Fibroblast of lung (primary cell): Measurements from ENCODE around the gene TCP11L2. TPM values are rescaled to one million over a fixed set of nuclear protein-coding genes. Genes with fewer than 3 reads are reported as not detected.
"Not testable (repeated sequence)": the region's sequence is repeated elsewhere in the genome, so short reads cannot be mapped to it uniquely, and the experiment has no call there.

Experiments
- DNase-seq, 2 donors: peaks; one replicate each; pipeline versions ENCODE4 v3.0.0 to v3.0.0-alpha.2; 2010; ENCODE audit warnings: low read depth in 2 of 2
- H2AFZ ChIP-seq: 2 replicates; pipeline ENCODE4 v1.5.1; 2012; ENCODE audit warnings: low read length, control low read depth, inconsistent platforms
- H3K27ac ChIP-seq: 2 replicates; pipeline ENCODE4 v1.5.1; 2011; ENCODE audit warnings: low read length, control low read depth; ENCODE audit not compliant: insufficient read depth
- H3K27me3 ChIP-seq: 2 replicates; pipeline ENCODE4 v1.5.1; 2011; ENCODE audit warnings: mild to moderate bottlenecking, low read length; ENCODE audit not compliant: control insufficient read depth, insufficient read depth
- H3K36me3 ChIP-seq: 2 replicates; pipeline ENCODE4 v1.5.1; 2011; ENCODE audit warnings: low read length; ENCODE audit not compliant: control insufficient read depth, insufficient read depth
- H3K4me1 ChIP-seq: 2 replicates; pipeline ENCODE4 v1.5.1; 2011; ENCODE audit warnings: low read length; ENCODE audit not compliant: control insufficient read depth, insufficient read depth; ENCODE audit errors: extremely low read depth
- H3K4me2 ChIP-seq: 2 replicates; pipeline ENCODE4 v1.5.1; 2011; ENCODE audit warnings: low read length, control low read depth; ENCODE audit not compliant: insufficient read depth; ENCODE audit errors: extremely low read depth
- H3K4me3 ChIP-seq, 4 experiments: fragments of 200-600 bp in 1 of 4; sonication (generic) in 1 of 4; replicated peaks in 1 of 4; 2 replicates each; pipeline ENCODE4 v1.5.1; 2011 to 2016; ENCODE audit warnings: low read length in 4 of 4, low read depth in 3 of 4, mild to moderate bottlenecking in 3 of 4, control low read depth in 2 of 4, inconsistent platforms in 1 of 4, mixed read lengths in 1 of 4; ENCODE audit not compliant: insufficient read depth in 1 of 4; ENCODE audit errors: control extremely low read depth in 1 of 4
- H3K79me2 ChIP-seq: 2 replicates; pipeline ENCODE4 v1.5.1; 2012; ENCODE audit warnings: mild to moderate bottlenecking, low read length, inconsistent platforms; ENCODE audit not compliant: control insufficient read depth, insufficient read depth
- H3K9ac ChIP-seq: 2 replicates; pipeline ENCODE4 v1.5.1; 2011; ENCODE audit warnings: mild to moderate bottlenecking, low read length, control low read depth; ENCODE audit not compliant: insufficient read depth
- H3K9me3 ChIP-seq: 2 replicates; pipeline ENCODE4 v1.5.1; 2012; ENCODE audit warnings: low read depth, low read length; ENCODE audit not compliant: control insufficient read depth, insufficient read depth
- H4K20me1 ChIP-seq: 2 replicates; pipeline ENCODE4 v1.5.1; 2011; ENCODE audit warnings: low read length; ENCODE audit not compliant: control insufficient read depth, insufficient read depth; ENCODE audit errors: extremely low read depth
- CTCF ChIP-seq, 2 donors: IDR thresholded peaks in 1 of 2; conservative IDR thresholded peaks in 1 of 2; 1 replicate in 1 of 2; 2 replicates in 1 of 2; pipeline ENCODE4 v1.5.1; 2011 to 2012; ENCODE audit warnings: low read length in 2 of 2, control low read depth in 1 of 2, inconsistent platforms in 1 of 2, low read depth in 1 of 2, mild to moderate bottlenecking in 1 of 2
- EZH2 ChIP-seq: IDR thresholded peaks from 2 replicates; pipeline ENCODE4 v1.5.1; 2012; ENCODE audit warnings: low read length, control low read depth, mild to moderate bottlenecking; ENCODE audit errors: missing control alignments
- polyA plus RNA-seq, 2 donors: library from polyadenylated mRNA; depleted of rRNA in 1 of 2; stranded (reverse) in 1 of 2; unstranded in 1 of 2; fragments of >200 nt; gene quantifications; 2 replicates each; pipeline ENCODE4 v1.2.1, GENCODE V29; 2011 to 2012; ENCODE audit warnings: missing spikeins in 1 of 2
- total RNA-seq: library from RNA; depleted of rRNA; stranded (reverse); fragments of >200 nt; gene quantifications from 2 replicates; pipeline ENCODE4 v1.2.1, GENCODE V29; 2014

The TCP11L2 gene
- total and polyA plus RNA-seq, 2 donors (not counting 1 experiment from before 2014, with no cell fraction given), result 23.6 to 82.6 TPM

- H3K27ac ChIP-seq, result no peak overlapping the region
- TF ChIP-seq EZH2 (no peak), CTCF (conservative IDR thresholded peaks at IDR 0.05 in 1 of 2, IDR thresholded peaks at IDR 0.05 in 1 of 2; ENCODE audit: low read depth in 1 of 2, low read length in 2 of 2) (no peak)
- H4K20me1 ChIP-seq, result no peaks in the 10 kb centered on the region
- peaks cover 5% of the 10 kb centered on the region for H3K36me3 ChIP-seq
- H2AFZ ChIP-seq, result no peak overlapping the region
- peak in 1 of 2 donors; percentile 34 for DNase-seq
- no peak overlapping the region for H3K4me2 ChIP-seq
- H3K9me3 ChIP-seq, result no peaks in the 10 kb centered on the region
- H3K27me3 ChIP-seq, result no peaks in the 10 kb centered on the region
- no peak overlapping the region for H3K9ac ChIP-seq
- H3K4me1 ChIP-seq, result no peaks in the 10 kb centered on the region
- H3K79me2 ChIP-seq, result no peaks in the 10 kb centered on the region
- no peak overlapping the region for H3K4me3 ChIP-seq
Observed at GRCh38 chr12:106380954-106381353, 78.4 kb downstream of the TCP11L2 start.

- H3K27ac ChIP-seq, H4K20me1 ChIP-seq, H3K4me3 ChIP-seq, H3K4me2 ChIP-seq, H3K9me3 ChIP-seq, H3K27me3 ChIP-seq, H2AFZ ChIP-seq, DNase-seq, H3K4me1 ChIP-seq, H3K79me2 ChIP-seq, H3K9ac ChIP-seq, H3K36me3 ChIP-seq: not testable (repeated sequence)
Observed at GRCh38 chr12:106381866-106382265, 79.3 kb downstream of the TCP11L2 start.

GRCh38 chr12:106386813-106387535, 84.4 kb downstream of the TCP11L2 start:
- H3K27ac ChIP-seq, result no peak overlapping the region
- H2AFZ ChIP-seq, result no peak overlapping the region
- no peak for TF ChIP-seq CTCF (conservative IDR thresholded peaks at IDR 0.05 in 1 of 2, IDR thresholded peaks at IDR 0.05 in 1 of 2; ENCODE audit: low read depth in 1 of 2, low read length in 2 of 2)
- no peak for TF ChIP-seq EZH2
- no peaks in the 10 kb centered on the region for H3K4me1 ChIP-seq
- DNase-seq, result peak in 1 of 2 donors; percentile 90
- no peaks in the 10 kb centered on the region for H3K9me3 ChIP-seq
- H3K27me3 ChIP-seq, result no peaks in the 10 kb centered on the region
- no peak overlapping the region for H3K9ac ChIP-seq
- no peaks in the 10 kb centered on the region for H4K20me1 ChIP-seq
- H3K36me3 ChIP-seq, result peaks cover 2% of the 10 kb centered on the region
- no peak overlapping the region for H3K4me3 ChIP-seq
- no peak overlapping the region for H3K4me2 ChIP-seq
- H3K79me2 ChIP-seq, result no peaks in the 10 kb centered on the region
